WERI-Rb-1 (cell line): ENCODE results near the gene C6orf89.
A peak's percentile ranks its signal among the peaks of the same experiment; 100 is the strongest.

ENCODE experiments used
- DNase-seq: peaks from one replicate; pipeline ENCODE4 v3.0.0-alpha.2; 2020
- H3K27ac ChIP-seq: fragments of 250-450 bp; sonication (Bioruptor Pico); 2 replicates; pipeline ENCODE4 v1.5.1; 2020; ENCODE audit warnings: mild to moderate bottlenecking, moderate library complexity
- H3K27me3 ChIP-seq: fragments of 250-450 bp; sonication (Bioruptor Pico); 2 replicates; pipeline ENCODE4 v1.5.1; 2021; ENCODE audit warnings: mild to moderate bottlenecking, low read depth, moderate library complexity; ENCODE audit not compliant: insufficient read depth, severe bottlenecking
- H3K36me3 ChIP-seq: fragments of 250-450 bp; sonication (Bioruptor Pico); 2 replicates; pipeline ENCODE4 v1.5.1; 2020; ENCODE audit warnings: mild to moderate bottlenecking, moderate library complexity
- H3K4me3 ChIP-seq: 2 replicates; pipeline ENCODE4 v1.5.1; 2011; ENCODE audit warnings: low read depth, mild to moderate bottlenecking, control low read depth, low read length
- H3K9me3 ChIP-seq: fragments of 250-450 bp; sonication (Bioruptor Pico); 2 replicates; pipeline ENCODE4 v1.5.1; 2021; ENCODE audit warnings: mild to moderate bottlenecking, moderate library complexity; ENCODE audit not compliant: severe bottlenecking
- TF ChIP-seq, protein P1 (sequence below): IDR thresholded peaks from 2 replicates; pipeline ENCODE4 v1.5.1; 2011; ENCODE audit warnings: low read depth, mild to moderate bottlenecking, control low read depth, inconsistent platforms, low read length

C6orf89 gene

GRCh38 chr6:36873612-36874442 is 11.9 kb upstream of the C6orf89 start:
- peak overlapping the region; percentile 99 for H3K27ac ChIP-seq
- peak; percentile 43 for DNase-seq

GRCh38 chr6:36874443-36875249 is 11.1 kb upstream of the C6orf89 start, which contains the start of gene PPIL1:
PPIL1 (minus strand) TSS chr6:36874803; CDS start chr6:36874772, 31 bp downstream.
- peak within 1 kb of the TSS; percentile 94 for H3K4me3 ChIP-seq
- DNase-seq = peak; percentile 94
- H3K9me3 ChIP-seq = no peaks in the 10 kb centered on the region
- peaks cover 33% of the 10 kb centered on the region for H3K36me3 ChIP-seq
- TF ChIP-seq, protein P1, sequence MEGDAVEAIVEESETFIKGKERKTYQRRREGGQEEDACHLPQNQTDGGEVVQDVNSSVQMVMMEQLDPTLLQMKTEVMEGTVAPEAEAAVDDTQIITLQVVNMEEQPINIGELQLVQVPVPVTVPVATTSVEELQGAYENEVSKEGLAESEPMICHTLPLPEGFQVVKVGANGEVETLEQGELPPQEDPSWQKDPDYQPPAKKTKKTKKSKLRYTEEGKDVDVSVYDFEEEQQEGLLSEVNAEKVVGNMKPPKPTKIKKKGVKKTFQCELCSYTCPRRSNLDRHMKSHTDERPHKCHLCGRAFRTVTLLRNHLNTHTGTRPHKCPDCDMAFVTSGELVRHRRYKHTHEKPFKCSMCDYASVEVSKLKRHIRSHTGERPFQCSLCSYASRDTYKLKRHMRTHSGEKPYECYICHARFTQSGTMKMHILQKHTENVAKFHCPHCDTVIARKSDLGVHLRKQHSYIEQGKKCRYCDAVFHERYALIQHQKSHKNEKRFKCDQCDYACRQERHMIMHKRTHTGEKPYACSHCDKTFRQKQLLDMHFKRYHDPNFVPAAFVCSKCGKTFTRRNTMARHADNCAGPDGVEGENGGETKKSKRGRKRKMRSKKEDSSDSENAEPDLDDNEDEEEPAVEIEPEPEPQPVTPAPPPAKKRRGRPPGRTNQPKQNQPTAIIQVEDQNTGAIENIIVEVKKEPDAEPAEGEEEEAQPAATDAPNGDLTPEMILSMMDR = peak; percentile 22
- peak within 1 kb of the TSS; percentile 99 for H3K27ac ChIP-seq
- H3K27me3 ChIP-seq = no peaks in the 10 kb centered on the region

More at GRCh38 chr6:36873612-36874442, 11.9 kb upstream of the C6orf89 start:
- H3K4me3 ChIP-seq = peak overlapping the region; percentile 94
- TF ChIP-seq, protein P1 = peak; percentile 54
- H3K36me3 ChIP-seq = peaks cover 42% of the 10 kb centered on the region
- H3K9me3 ChIP-seq = no peaks in the 10 kb centered on the region
- H3K27me3 ChIP-seq = no peaks in the 10 kb centered on the region

DNA sequence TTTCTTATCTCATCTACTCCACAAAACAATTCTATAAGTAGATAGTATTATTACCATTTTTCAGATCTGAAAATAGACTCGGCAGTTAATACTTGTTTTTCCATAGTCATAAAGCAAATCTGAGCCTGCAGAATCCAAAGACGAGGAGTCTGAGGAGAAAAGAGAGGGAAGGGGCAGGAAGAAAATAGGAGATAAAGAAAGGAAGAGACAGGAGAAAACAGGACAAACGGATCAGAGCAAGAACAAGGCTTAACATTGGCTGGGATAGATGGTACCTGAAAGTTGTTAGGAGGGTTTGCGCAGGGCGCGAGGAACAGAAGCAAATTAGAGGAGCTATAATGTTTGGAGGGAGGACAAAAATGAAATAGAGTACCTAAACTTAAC is 10.5 kb upstream of the C6orf89 start:
- H3K4me3 ChIP-seq = peak overlapping the region; percentile 94
- H3K9me3 ChIP-seq = no peaks in the 10 kb centered on the region
- DNase-seq = no peak
- peak overlapping the region; percentile 99 for H3K27ac ChIP-seq
- peaks cover 27% of the 10 kb centered on the region for H3K36me3 ChIP-seq
- H3K27me3 ChIP-seq = no peaks in the 10 kb centered on the region
- TF ChIP-seq, protein P1 = no peak

DNA sequence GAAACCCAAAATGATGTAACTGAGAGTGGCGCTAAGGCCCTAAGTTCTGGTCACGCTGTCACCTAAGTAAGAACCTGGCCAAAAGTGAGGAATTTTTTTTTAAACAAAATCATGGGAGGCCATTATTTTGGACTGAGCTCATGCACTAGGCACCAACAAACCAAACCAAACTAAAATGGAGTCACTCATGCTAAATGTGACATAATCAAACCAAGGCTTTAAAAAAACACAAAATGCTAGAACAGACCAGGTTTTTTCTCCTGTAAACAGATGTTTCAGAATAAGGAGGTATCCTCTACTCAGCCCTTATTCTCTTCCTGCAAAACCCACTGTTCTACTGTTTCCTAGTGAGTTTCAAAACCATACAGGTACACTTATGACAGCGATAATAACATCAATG is 1.1 kb upstream of the C6orf89 start:
- Histone ChIP-seq H3K36me3 (no peaks in the 10 kb centered on the region), H3K27me3 (no peaks in the 10 kb centered on the region), H3K27ac (no peak overlapping the region), H3K4me3 (no peak overlapping the region), H3K9me3 (peaks cover 4% of the 10 kb centered on the region)
- no peak for DNase-seq
- TF ChIP-seq, protein P1 = no peak

- no peak for DNase-seq
- TF ChIP-seq, protein P1 = no peak
- Histone ChIP-seq H3K36me3 (no peaks in the 10 kb centered on the region), H3K4me3 (peak overlapping the region; percentile 74; the same call in 1 of the 2 replicates), H3K9me3 (no peaks in the 10 kb centered on the region), H3K27me3 (no peaks in the 10 kb centered on the region), H3K27ac (peak overlapping the region; percentile 74)
These were observed 1.3 kb downstream of the C6orf89 start for GRCh38 chr6:36886950-36887618.
